Measurements from ENCODE around the gene TMPRSS3.

The TMPRSS3 gene

GRCh38 chr21:42384989-42385388 is 10.9 kb downstream of the TMPRSS3 start:
- no peak for TF ChIP-seq CTCF (IDR thresholded peaks at IDR 0.05)

- no peak for TF ChIP-seq CTCF (IDR thresholded peaks at IDR 0.05)
These were observed 11.5 kb downstream of the TMPRSS3 start for GRCh38 chr21:42384156-42384945.

- no peak for TF ChIP-seq CTCF (IDR thresholded peaks at IDR 0.05)
These were observed 12.5 kb downstream of the TMPRSS3 start for GRCh38 chr21:42383331-42383730.

- no peak for TF ChIP-seq CTCF (IDR thresholded peaks at IDR 0.05)
These were observed 12.9 kb downstream of the TMPRSS3 start for GRCh38 chr21:42382915-42383314.

GRCh38 chr21:42381347-42381984 is 14.4 kb downstream of the TMPRSS3 start:
- TF ChIP-seq CTCF (IDR thresholded peaks at IDR 0.05): peak; percentile 86

- TF ChIP-seq CTCF (IDR thresholded peaks at IDR 0.05): no peak
These were observed 16.2 kb downstream of the TMPRSS3 start for GRCh38 chr21:42379426-42380215.

GRCh38 chr21:42378418-42378817 is 17.4 kb downstream of the TMPRSS3 start:
- no peak for TF ChIP-seq CTCF (IDR thresholded peaks at IDR 0.05)
